WTC11 (cell line): ENCODE data around the gene MIEF2. TPM values are rescaled to one million over a fixed set of nuclear protein-coding genes. Genes with fewer than 3 reads are reported as not detected.

Source experiments
- AFF4 ChIP-seq: sonication (generic); formaldehyde crosslinking; IDR thresholded peaks from 2 replicates; pipeline ENCODE4 v1.8.1; 2023; ENCODE audit warnings: mild to moderate bottlenecking, missing genetic modification reagents, borderline replicate concordance
- ATF6 ChIP-seq: sonication (generic); formaldehyde crosslinking; IDR thresholded peaks from 2 replicates; pipeline ENCODE4 v1.8.1; 2023; ENCODE audit warnings: mild to moderate bottlenecking, missing genetic modification reagents
- E2F4 ChIP-seq: sonication (generic); formaldehyde crosslinking; IDR thresholded peaks from 2 replicates; pipeline ENCODE4 v1.8.1; 2022; ENCODE audit warnings: low read depth, mild to moderate bottlenecking, moderate library complexity, missing genetic modification reagents, borderline replicate concordance
- GABPB1 ChIP-seq: sonication (generic); formaldehyde crosslinking; IDR thresholded peaks from 2 replicates; pipeline ENCODE4 v1.8.1; 2023; ENCODE audit warnings: mild to moderate bottlenecking, missing genetic modification reagents
- HMGA2 ChIP-seq: fragments of 250-450 bp; sonication (Bioruptor Pico); IDR thresholded peaks from 2 replicates; pipeline ENCODE4 v1.4.0; 2021; ENCODE audit warnings: mild to moderate bottlenecking, moderate library complexity
- IRF2 ChIP-seq: sonication (generic); formaldehyde crosslinking; IDR thresholded peaks from 2 replicates; pipeline ENCODE4 v1.8.0; 2022; ENCODE audit warnings: low read depth, missing genetic modification reagents, borderline replicate concordance
- JUN ChIP-seq: sonication (generic); formaldehyde crosslinking; IDR thresholded peaks from 2 replicates; pipeline ENCODE4 v1.8.0; 2023; ENCODE audit warnings: mild to moderate bottlenecking, missing genetic modification reagents
- KAT7 ChIP-seq: sonication (generic); formaldehyde crosslinking; IDR thresholded peaks from 2 replicates; pipeline ENCODE4 v1.8.1; 2023; ENCODE audit warnings: missing genetic modification reagents, mild to moderate bottlenecking, borderline replicate concordance
- RELA ChIP-seq: sonication (generic); formaldehyde crosslinking; IDR thresholded peaks from 2 replicates; pipeline ENCODE4 v1.8.1; 2022; ENCODE audit warnings: missing genetic modification reagents, mild to moderate bottlenecking, borderline replicate concordance
- STAT6 ChIP-seq: sonication (generic); formaldehyde crosslinking; conservative IDR thresholded peaks from 2 replicates; pipeline ENCODE4 v1.8.1; 2023; ENCODE audit warnings: mild to moderate bottlenecking, low read depth, missing genetic modification reagents, moderate library complexity
- TEAD1 ChIP-seq: sonication (generic); formaldehyde crosslinking; IDR thresholded peaks from 2 replicates; pipeline ENCODE4 v1.8.0; 2022; ENCODE audit warnings: mild to moderate bottlenecking, missing genetic modification reagents
- ZBTB43 ChIP-seq: sonication (generic); formaldehyde crosslinking; IDR thresholded peaks from 2 replicates; pipeline ENCODE4 v1.8.1; 2023; ENCODE audit warnings: mild to moderate bottlenecking, missing genetic modification reagents
- ZNF396 ChIP-seq: fragments of 250-450 bp; sonication (Bioruptor Pico); IDR thresholded peaks from 2 replicates; pipeline ENCODE4 v1.8.0; 2021; ENCODE audit warnings: mild to moderate bottlenecking, moderate library complexity, borderline replicate concordance
- ZNF671 ChIP-seq: fragments of 250-450 bp; sonication (Bioruptor Pico); IDR thresholded peaks from 2 replicates; pipeline ENCODE4 v1.8.0; 2021; ENCODE audit warnings: mild to moderate bottlenecking
- total RNA-seq: library from RNA; stranded (reverse); gene quantifications from 3 replicates; pipeline ENCODE4 v1.2.3, GENCODE V29; 2021
- TF ChIP-seq, protein P1 (sequence below): sonication (generic); formaldehyde crosslinking; IDR thresholded peaks from 2 replicates; pipeline ENCODE4 v1.8.1; 2022; ENCODE audit warnings: missing genetic modification reagents, borderline replicate concordance
- TF ChIP-seq, protein P2 (sequence below): fragments of 250-450 bp; sonication (Bioruptor Pico); IDR thresholded peaks from 2 replicates; pipeline ENCODE4 v1.9.0; 2021; ENCODE audit warnings: moderate library complexity, mild to moderate bottlenecking, inconsistent platforms, borderline replicate concordance
- TF ChIP-seq, protein P3 (sequence below): sonication (generic); formaldehyde crosslinking; IDR thresholded peaks from 2 replicates; pipeline ENCODE4 v1.8.0; 2023; ENCODE audit warnings: mild to moderate bottlenecking, missing genetic modification reagents
- TF ChIP-seq, protein P4 (sequence below): sonication (generic); formaldehyde crosslinking; IDR thresholded peaks from 2 replicates; pipeline ENCODE4 v1.8.1; 2023; ENCODE audit warnings: mild to moderate bottlenecking, missing genetic modification reagents, moderate library complexity

MIEF2 gene
- total RNA-seq, 1 experiment from 2014 or later = 18.8 TPM

- TF ChIP-seq STAT6 (CRISPR knock-in tag) = no peak
- TF ChIP-seq, protein P1, sequence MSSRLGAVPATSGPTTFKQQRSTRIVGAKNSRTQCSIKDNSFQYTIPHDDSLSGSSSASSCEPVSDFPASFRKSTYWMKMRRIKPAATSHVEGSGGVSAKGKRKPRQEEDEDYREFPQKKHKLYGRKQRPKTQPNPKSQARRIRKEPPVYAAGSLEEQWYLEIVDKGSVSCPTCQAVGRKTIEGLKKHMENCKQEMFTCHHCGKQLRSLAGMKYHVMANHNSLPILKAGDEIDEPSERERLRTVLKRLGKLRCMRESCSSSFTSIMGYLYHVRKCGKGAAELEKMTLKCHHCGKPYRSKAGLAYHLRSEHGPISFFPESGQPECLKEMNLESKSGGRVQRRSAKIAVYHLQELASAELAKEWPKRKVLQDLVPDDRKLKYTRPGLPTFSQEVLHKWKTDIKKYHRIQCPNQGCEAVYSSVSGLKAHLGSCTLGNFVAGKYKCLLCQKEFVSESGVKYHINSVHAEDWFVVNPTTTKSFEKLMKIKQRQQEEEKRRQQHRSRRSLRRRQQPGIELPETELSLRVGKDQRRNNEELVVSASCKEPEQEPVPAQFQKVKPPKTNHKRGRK = no peak
- TF ChIP-seq KAT7 (CRISPR knock-in tag) = peak; percentile 53; the same call in 1 of the 2 replicates
- no peak for TF ChIP-seq E2F4 (CRISPR knock-in tag)
- TF ChIP-seq ZBTB43 = peak; percentile 50
- TF ChIP-seq GABPB1 = no peak
- no peak for TF ChIP-seq ZNF671 (CRISPR knock-in tag)
- TF ChIP-seq, protein P2, sequence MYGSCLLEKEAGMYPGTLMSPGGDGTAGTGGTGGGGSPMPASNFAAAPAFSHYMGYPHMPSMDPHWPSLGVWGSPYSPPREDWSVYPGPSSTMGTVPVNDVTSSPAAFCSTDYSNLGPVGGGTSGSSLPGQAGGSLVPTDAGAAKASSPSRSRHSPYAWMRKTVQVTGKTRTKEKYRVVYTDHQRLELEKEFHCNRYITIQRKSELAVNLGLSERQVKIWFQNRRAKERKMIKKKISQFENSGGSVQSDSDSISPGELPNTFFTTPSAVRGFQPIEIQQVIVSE = no peak
- TF ChIP-seq, protein P3, sequence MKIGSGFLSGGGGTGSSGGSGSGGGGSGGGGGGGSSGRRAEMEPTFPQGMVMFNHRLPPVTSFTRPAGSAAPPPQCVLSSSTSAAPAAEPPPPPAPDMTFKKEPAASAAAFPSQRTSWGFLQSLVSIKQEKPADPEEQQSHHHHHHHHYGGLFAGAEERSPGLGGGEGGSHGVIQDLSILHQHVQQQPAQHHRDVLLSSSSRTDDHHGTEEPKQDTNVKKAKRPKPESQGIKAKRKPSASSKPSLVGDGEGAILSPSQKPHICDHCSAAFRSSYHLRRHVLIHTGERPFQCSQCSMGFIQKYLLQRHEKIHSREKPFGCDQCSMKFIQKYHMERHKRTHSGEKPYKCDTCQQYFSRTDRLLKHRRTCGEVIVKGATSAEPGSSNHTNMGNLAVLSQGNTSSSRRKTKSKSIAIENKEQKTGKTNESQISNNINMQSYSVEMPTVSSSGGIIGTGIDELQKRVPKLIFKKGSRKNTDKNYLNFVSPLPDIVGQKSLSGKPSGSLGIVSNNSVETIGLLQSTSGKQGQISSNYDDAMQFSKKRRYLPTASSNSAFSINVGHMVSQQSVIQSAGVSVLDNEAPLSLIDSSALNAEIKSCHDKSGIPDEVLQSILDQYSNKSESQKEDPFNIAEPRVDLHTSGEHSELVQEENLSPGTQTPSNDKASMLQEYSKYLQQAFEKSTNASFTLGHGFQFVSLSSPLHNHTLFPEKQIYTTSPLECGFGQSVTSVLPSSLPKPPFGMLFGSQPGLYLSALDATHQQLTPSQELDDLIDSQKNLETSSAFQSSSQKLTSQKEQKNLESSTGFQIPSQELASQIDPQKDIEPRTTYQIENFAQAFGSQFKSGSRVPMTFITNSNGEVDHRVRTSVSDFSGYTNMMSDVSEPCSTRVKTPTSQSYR (CRISPR knock-in tag) = no peak; the same call in 1 of the 2 replicates
- no peak for TF ChIP-seq ATF6 (CRISPR knock-in tag)
- TF ChIP-seq TEAD1 (CRISPR knock-in tag) = peak; percentile 78
- TF ChIP-seq RELA (CRISPR knock-in tag) = 0 out of 2 replicates have a peak, but pooled peaks have one; percentile 17
- no peak for TF ChIP-seq HMGA2 (CRISPR knock-in tag)
- TF ChIP-seq, protein P4, sequence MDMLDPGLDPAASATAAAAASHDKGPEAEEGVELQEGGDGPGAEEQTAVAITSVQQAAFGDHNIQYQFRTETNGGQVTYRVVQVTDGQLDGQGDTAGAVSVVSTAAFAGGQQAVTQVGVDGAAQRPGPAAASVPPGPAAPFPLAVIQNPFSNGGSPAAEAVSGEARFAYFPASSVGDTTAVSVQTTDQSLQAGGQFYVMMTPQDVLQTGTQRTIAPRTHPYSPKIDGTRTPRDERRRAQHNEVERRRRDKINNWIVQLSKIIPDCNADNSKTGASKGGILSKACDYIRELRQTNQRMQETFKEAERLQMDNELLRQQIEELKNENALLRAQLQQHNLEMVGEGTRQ = peak; percentile 99
- no peak for TF ChIP-seq IRF2
- peak; percentile 85 for TF ChIP-seq JUN (CRISPR knock-in tag)
- TF ChIP-seq AFF4 (CRISPR knock-in tag) = no peak
- TF ChIP-seq ZNF396 (CRISPR knock-in tag) = no peak
Observed at GRCh38 chr17:18314731-18315561, 54.5 kb downstream of the MIEF2 start, which contains the start of the genes SMCR8 and TOP3A (continued).
